ENCODE measurements around the gene MCCD1.
"Not testable (repeated sequence)": the region's sequence is repeated elsewhere in the genome, so short reads cannot be mapped to it uniquely, and the experiment has no call there.

The MCCD1 gene, protein sequence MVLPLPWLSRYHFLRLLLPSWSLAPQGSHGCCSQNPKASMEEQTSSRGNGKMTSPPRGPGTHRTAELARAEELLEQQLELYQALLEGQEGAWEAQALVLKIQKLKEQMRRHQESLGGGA

DNA sequence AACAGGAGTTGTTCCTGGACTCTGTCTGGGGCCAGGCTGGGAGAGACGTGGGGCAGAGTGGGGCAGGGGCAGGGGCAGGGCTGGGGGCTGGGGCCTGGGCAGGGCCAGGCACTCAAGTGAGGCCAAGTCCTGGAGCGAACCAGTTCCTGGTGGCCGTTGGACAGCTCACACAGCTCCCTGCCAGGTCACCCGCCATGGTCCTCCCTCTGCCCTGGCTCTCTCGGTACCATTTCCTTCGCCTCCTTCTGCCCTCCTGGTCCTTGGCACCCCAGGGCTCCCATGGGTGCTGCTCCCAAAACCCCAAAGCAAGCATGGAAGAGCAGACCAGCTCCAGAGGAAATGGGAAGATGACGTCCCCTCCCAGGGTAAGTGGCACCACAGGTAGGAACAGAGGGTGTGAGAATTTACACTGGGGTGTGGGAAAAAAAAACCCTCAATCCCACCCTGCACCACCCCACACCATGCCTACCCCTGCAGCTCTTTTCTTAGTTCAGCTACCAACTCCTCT lies at the start of gene MCCD1:
MCCD1 (plus strand) TSS at position 142 of the 508 bp plus-strand sequence; CDS start at position 195, 53 bp downstream.
- DNase-seq (ENCODE audit: low read depth) = no peak

DNA sequence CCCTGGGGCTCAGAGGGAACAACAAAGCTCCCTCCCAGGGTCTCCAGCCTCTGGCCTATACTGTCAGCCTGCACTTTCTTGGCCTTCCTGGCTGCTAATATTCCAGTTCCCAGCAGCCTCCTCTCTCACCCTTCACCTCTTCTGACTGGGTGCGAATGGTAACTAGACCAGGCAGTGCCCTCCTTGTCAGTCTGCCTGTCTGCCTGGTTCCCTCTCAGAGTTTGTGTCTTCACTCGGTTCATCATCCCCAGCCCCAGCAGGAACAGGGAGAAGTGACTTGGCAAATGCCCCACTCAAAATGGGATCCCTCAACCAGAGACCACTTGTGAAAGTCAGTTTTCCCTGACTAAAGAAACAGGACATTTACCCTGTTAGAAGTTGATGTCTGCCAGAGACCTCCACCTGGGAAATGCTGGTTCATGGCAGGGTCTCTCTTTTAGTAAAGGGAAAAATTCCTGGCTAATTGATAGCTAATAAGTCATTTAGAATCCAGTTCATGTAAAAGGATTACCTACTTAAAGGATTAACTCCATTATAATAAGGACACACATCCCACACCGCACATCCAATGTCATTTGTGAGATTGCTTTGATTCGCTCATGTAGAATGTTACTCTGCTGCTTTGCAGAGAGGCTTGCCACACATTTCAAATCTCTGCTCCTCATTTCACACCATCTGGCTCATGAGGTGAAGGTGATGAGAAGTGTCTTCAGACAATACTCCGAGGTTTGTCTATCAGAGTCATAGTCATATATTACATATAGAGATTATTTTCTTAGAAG lies 49.4 kb upstream of the MCCD1 start:
- no peak for DNase-seq (ENCODE audit: low read depth)

DNA sequence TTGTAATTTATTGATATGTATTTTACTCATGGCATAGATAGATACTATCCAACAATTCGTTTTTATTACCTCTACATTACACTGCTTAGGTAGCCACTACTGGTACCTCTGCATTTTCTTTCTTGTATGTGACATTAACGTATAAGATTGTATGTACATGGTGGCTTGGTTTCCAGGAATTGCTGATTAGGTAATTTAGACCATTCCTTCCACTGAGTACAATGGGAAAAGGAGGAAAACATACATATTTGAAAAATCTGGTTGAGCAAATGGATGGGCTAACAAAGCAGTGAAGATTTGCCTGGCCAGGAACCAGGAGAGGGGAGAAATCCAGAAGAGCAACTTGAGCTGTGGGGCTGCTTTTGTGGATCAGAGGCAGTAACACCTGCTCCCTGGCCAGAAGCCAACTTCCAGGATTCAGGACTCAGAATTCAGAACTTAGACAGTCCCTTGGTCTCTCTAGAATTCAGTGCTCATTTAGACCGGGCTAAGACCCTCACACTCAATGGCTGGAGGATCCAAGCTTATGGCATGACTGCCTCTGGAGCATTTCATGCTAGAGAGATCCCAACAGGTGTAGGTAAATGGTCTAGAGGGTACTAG lies 48.7 kb upstream of the MCCD1 start:
- no peak for DNase-seq (ENCODE audit: low read depth)

DNA sequence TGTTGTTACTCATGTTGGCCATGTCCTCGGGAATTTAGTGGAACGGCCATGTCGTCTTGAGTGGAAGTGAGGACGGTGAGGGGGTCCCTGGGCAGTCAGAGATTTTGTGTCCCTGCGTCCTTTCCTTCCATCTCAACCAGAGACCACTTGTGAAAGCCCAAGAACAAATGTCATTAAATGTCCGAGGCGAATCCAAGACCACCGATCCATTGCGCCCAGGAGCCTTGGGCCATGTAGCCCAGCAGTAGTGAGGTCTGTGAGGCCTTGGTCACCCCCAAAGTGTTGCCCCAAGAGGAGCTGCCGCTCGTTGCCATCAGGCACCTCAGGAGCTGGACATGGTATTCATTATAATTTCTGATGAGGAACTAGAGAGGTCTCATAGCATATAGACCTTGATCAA lies 48.2 kb upstream of the MCCD1 start:
- no peak for DNase-seq (ENCODE audit: low read depth)

DNA sequence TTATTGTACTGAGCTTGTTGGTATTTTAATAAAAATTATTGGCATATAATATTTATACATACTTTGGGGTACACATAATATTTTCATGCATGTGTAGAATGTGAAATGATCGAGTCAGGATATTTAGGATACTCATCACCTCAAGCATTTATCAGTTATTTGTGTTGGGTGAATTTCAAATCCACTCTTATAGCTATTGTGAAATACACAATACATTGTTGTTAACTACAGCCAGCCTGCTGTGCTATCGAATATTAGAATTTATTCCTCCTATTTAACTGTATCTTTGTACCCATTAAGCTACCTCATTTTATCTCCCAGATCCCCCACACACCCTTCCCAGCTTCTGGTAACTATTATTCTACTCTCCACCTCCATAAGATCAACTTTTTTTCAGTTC lies 45.4 kb upstream of the MCCD1 start:
- DNase-seq (ENCODE audit: low read depth) = no peak

DNA sequence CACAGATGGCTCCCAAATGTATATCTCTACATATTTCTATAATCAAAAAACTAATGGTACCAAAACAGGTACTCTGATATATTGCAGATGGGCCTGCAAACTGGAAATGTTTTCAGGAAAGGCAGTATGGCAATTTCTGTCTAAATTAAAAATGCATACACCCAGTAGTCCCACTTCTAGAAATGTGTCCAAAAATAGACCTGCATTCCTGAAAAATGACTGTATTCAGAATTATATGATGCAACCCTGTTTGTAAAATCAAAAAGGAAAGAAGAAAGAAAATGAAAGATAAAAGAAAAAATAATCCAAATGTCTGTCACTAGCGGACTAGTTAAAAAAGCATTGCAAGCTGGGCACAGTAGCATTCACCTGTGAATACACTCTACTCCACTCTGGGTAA lies 43.7 kb upstream of the MCCD1 start:
- DNase-seq (ENCODE audit: low read depth) = no peak

DNA sequence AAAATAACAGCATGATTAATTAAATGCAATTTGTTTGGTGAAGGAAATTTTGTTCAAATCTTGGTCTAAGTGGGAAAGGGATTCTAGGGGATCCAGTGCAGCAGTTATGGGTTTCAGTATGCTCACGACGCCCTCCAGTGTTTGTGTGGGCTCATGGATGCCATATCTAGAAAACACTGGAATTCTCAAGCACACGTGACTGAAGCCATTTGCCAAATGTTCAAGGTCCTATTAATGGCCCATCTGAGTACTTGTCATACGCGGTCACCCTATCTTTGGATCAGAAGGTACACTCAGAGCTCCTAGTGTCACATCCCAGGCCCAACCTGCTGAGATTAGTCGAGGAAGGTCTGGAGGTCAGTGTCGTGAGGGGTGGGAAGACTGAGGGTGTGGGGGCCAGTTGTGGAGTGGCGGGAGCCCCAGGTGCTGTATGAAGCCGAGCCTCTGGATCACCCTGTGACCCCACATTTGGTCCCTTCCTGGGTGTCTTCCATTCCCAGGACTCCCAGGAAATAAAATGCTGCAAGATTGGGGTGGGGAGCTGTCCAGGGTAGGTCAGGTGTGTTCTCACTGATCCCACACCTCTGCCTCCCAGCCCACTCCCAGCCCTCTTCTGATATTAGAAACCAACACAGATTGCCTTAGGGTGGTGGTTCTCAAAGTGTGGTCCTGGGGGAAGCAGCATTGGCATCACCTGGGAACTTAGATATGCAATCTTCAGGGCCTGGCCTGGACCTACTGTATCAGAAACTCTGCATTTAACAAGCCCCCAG lies 42.5 kb upstream of the MCCD1 start:
- not testable (repeated sequence) for DNase-seq (ENCODE audit: low read depth)

DNA sequence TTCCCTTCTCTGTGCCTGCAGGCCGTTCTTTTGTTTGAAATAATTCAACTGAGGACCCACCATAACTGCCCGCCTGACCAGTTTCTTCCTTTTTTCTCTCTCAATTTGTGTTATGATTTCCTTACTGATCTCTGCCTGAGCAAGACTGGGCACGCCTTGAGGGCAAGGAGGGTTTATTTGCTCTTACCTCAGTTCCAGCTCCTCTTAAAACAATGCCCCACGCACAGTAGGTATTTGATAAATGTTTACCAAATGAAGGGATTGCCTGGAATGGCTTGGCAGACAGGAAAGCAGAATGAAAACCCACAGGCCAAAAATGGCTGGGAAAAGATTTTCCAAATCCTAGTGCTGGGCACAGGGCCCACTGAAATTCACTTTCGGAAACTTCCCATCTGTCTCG lies 41.1 kb upstream of the MCCD1 start:
- DNase-seq (ENCODE audit: low read depth) = not testable (repeated sequence)

DNA sequence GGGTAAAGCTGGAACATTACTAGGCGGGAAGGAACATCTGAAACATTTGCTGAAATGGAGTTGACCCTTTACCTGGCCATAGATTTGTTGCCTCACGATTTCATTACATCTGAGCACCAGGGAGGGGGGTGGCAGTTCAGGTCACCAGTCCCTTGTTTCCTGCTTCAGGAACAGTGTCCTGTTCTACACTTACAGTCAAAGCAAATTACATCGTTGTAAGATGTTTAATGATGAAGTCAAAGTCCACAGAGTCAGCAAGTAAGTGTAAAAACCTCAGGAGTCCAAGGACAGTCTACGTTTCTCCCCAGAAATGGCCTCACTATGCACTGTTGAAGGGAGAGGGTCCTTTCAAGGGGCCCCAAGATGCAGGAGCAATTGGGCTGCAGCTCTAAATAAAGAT lies 39.7 kb upstream of the MCCD1 start:
- DNase-seq (ENCODE audit: low read depth) = no peak

DNA sequence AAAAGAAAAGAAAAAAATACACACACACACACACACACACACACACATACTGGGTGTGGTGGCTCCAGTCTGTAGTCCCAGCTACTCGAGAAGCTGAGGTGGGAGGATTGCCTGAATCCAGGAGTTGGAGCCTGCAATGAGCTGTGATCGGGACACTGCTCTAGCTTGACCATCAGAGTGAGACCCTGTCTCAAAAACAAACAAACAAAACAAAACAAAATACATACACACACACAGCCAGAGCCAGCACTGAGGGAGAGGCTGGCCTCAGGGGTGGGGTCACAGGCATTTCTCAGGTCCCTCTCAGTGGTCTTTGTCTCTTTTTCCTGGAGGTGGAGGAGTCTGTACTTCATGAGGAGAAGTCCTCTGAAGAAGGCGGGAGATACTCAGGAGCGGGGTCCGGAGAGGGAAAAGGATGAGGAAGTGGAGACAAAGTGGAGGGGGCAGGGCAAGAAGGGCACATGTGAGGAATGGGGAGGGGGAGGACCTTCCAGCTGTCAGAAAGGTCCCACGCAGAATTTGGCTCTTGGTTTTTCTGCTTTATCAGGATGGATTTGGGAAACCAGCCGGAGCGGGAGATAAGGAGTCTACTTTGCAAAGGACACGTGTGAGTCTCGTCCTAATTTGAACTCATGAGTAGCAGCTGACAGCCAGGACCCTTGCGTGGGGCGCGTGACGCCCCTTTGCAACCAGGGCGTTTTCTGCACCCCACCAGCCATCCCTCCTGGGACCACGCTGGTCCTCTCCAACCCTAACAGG lies 38.5 kb upstream of the MCCD1 start:
- DNase-seq (ENCODE audit: low read depth) = no peak

DNA sequence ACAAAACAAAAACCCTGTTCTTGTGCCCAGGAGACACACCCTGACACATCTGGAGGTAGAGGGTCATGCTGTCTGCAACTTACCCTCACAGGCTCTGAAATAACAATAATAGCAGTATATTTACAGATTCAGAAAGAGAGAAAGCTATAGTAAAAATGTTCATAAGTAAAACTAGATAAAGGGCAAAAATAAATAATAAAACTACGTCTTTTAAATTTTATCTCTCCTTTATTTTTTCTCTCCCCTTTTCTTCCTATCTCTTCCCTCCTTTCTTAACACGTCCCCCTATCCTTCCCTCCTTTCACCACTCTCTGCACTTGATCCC lies 35.2 kb upstream of the MCCD1 start:
- not testable (repeated sequence) for DNase-seq (ENCODE audit: low read depth)

DNA sequence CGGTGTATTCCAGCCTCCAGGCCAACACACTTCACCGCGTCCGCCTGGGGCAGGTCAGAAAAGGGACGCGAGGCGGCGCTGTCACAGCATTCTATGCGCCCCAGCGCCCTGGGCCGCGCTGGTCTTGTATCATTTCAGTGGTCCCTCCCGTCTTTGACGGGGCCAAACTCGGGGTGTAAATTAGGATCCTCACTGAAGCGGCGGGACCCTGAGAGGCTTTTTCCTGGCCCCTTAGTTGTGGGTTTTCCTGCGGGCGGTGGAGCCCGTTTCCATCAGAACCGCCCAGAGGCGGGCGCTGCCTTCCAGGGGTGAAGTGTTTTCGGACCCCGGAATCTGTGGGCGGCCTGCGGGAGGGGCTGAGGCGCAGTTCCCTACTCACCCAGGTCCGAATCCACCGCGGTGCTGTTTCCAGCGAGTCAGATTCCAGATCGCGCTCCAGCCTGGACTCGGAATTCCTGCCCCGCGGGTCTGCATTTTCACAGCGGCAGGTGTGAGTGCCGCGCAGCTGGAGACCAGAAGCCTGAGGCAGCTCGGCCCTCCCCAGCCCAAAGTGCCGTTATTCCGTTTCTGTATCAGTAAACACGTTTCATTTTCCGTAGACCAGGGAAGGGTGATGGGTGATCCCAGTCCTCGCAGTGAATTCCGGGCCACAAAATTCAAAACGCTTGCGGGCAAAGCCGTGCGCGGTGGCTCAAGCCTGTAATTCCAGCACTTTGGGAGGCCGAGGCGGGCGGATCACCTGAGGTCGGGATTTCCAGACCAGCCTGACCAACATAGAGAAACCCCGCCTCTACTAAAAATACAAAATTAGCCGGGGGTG lies 34.7 kb upstream of the MCCD1 start:
- no peak for DNase-seq (ENCODE audit: low read depth)

DNA sequence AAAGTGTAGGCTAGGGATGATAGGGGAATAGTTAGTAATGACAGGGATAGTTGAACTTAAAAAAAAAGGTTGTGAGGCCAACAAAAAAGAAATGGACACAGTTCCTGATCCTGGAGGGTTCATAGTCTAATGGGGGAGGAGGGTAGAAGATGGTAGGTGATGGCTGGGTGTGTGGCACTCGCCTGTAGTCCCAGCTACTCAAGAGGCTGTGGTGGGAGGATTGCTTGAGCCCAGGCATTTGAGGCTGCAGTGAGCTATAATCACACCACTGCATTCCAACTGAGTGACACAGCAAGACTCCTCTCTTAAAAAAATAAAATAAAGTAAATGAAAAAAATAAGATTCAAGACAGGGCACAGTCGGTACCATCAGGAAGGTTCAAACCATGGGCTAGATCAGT lies 33.2 kb upstream of the MCCD1 start:
- no peak for DNase-seq (ENCODE audit: low read depth)

DNA sequence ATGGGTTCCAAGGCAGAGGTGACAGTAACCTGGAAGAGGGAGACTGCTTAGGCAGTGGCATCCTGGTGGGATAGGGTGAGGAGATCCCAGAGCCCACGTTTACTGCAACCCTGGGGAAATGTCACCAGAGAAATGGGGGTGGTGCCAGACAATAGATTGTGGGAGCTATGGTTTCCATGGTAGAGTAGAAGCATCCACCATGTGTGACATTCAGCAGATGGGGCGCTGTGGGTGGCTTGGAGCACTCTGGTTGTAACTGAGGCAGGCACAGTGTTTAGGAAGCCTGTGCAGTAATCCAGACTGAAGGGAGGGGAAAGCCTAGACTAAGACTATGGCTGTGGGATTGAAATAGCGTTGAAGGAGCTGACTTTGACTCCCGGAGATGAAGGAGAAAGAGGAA lies 31.9 kb upstream of the MCCD1 start:
- not testable (repeated sequence) for DNase-seq (ENCODE audit: low read depth)

DNA sequence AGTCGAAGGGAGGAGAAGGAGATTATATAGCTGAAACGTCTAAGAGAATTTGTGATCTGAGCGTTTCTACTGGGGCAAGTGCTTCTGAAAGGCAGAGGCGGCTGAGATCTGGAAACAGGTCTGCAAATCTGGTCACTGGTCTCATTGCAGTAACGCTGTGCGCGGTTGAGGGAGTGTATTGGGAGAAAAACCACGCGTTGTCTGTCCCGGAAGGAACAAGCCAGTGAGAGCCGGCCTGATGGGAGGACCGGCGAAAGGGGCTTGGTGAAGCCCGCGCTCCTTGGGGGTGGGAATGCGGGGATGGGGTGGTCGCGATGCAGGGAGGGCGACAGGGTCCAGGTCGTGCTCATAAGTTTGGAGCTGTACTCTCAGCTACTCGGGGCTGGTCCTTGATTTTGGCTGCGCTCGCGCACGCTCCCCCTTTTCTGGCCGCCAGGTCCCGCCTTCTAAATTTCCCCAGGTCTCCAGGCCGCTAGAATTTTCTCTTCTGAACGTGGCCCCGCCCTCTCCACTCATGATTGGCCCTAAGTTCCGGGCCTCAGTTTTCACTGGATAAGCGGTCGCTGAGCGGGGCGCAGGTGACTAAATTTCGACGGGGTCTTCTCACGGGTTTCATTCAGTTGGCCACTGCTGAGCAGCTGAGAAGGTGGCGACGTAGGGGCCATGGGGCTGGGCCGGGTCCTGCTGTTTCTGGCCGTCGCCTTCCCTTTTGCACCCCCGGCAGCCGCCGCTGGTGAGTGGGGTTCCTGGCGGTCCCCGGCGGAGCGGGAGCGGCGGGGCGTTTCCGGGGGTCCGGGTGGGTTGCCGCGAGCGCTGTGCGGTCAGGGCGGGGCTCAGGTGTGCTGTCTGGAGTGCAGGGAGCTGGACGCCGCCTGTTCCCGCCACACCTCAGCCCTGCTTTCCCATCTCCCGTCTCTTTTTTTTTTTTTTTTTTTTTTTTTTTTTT lies 31.0 kb upstream of the MCCD1 start, which contains the start of gene MICB:
MICB (plus strand) TSS at position 615 of the 946 bp plus-strand sequence; CDS start at position 664, 49 bp downstream.
- DNase-seq (ENCODE audit: low read depth) = no peak

DNA sequence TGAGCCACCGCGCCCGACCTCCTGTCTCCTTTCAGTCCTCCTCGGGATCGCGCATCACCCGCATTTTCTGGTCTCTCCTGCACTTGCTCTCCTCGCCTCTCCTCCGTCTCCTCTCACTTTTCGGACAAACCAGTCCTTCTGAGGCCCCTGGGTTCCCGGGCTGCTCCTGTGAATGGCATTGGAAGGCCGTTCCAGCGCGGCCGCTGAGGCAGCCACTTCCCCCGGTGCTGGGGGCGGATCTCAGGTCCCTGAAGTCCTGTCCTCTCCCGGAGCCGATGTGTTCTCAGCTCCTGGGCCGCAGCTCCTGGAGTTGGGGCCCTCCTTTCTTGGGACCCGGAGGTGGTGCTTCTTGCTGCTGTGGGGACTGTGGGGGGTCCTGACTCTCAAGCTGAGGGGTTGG lies 30.0 kb upstream of the MCCD1 start:
- DNase-seq (ENCODE audit: low read depth) = no peak

DNA sequence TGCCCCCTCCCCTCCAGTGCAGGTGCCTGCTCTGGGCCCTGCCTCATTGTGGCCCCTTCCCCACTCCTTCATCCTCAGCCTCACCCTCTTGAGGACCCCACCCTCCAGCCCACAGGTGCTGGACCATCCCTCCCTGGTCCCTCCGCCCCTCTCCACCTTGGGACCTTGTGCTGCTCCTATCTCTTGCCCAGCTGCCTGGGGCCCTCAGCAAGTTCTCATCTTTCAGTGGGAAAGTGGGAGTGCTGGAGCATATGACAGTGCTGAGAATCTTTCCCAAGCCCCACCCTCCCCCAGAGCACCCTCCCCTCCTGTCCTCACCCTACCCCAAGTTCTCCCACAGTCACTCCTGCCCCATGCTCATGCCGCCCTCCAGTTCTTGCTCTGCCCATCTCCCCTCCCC lies 29.1 kb upstream of the MCCD1 start:
- DNase-seq (ENCODE audit: low read depth) = not testable (repeated sequence)

DNA sequence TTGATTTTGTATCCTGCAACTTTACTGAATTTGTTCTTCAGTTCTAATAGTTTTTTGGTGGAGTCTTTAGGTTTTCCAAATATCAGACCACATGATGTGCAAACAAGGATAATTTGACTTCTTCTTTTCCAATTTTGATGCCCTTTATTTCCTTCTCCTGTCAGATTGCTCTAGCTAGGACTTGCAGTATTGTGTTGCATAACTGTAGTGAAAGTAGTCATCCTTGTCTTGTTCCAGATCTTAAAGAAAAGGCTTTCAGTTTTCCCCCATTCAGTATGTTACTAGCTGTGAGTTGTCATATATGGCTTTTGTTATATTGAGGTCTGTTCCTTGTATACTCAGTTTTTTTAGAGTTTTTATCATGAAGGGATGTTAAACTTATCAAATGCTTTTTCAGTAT lies 26.2 kb upstream of the MCCD1 start:
- no peak for DNase-seq (ENCODE audit: low read depth)

DNA sequence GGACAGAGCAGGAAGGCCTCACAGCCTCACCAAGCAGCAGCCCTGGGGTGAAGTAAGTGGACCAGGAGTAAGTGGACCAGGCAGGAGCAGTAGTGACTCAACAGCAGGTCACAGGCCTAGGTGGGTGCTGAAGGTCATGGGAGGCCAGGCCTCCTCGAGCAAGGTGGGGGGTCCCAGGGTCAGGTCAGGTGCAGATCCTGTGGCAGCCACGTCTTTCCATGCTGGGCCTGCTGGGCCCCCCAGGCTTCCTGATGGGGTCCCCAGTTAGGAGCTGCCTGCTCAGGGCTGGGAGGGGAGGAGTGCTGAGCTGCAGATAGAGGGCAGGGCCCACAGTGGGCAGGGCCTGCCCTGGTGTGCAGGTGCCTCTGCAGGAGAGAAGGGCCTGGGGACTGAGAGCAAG lies 19.7 kb upstream of the MCCD1 start:
- not testable (repeated sequence) for DNase-seq (ENCODE audit: low read depth)

DNA sequence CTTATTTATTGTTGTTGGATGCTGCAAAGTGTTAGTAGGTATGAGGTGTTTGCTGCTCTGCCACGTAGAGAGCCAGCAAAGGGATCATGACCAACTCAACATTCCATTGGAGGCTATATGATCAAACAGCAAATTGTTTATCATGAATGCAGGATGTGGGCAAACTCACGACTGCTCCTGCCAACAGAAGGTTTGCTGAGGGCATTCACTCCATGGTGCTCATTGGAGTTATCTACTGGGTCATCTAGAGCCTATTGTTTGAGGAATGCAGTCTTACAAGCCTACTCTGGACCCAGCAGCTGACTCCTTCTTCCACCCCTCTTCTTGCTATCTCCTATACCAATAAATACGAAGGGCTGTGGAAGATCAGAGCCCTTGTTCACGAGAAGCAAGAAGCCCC lies 18.8 kb upstream of the MCCD1 start:
- DNase-seq (ENCODE audit: low read depth) = no peak

Data from GM04503 (cell line).